ENCODE results near the gene STC2.
"Not testable (repeated sequence)": the region's sequence is repeated elsewhere in the genome, so short reads cannot be mapped to it uniquely, and the experiment has no call there.

The STC2 gene, protein sequence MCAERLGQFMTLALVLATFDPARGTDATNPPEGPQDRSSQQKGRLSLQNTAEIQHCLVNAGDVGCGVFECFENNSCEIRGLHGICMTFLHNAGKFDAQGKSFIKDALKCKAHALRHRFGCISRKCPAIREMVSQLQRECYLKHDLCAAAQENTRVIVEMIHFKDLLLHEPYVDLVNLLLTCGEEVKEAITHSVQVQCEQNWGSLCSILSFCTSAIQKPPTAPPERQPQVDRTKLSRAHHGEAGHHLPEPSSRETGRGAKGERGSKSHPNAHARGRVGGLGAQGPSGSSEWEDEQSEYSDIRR

DNA sequence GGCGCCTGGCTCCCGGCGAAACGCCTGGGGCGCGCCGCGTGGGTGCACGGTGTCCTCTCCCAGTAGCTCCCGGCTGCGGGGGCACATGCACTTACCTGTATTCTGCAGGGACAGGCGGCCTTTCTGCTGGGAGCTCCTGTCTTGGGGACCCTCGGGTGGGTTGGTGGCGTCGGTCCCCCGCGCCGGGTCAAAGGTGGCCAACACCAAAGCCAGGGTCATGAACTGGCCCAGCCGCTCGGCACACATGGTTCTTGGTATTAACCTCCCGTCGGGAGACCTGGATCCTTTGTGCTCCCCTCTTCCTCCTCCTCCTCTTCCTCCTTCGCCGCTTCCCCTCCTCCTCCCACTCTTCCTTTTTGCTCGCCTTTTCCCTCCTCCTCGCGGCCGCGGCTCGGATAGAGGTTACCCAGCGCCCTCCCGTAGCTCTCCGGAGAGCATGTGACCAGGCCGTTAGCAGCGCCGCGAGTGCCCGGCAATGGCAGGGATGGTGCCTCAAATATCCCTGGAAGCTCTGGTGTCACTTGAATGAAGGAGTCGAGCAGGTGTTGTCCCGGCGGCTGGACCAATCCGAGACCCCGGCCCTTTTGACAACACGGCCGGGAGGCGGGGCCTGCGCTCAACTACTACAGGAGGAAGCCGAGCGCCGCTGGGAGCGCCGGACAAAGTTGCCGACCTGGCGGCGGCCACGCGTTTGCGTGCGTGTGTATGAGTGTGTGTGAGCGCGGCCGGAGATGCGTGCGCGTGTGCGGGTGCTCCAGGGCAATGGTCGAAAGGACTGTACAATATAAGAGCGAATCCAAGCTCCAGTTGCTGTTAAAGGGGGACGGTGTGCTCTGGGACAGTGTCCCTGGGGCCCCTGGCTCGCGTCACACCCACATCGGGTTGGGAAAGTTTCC lies at the start of gene STC2:
Gene STC2 (minus strand): TSS at position 467 of the 896 bp plus-strand sequence. CDS start 221 bp downstream, at position 246.
- H3K4me3 ChIP-seq (ENCODE audit: low read depth in 1 of 2, low read length in 2 of 2), result peak within 1 kb of the TSS; percentile 46 to 55
- peak within 1 kb of the TSS in 1 of 2 donors; percentile 33 for H3K9ac ChIP-seq (ENCODE audit: low read depth in 1 of 2, low read length in 2 of 2)
- H3K27me3 ChIP-seq (ENCODE audit: control insufficient read depth in 1 of 2, insufficient read depth in 2 of 2, low read length in 2 of 2), result peaks cover 55 to 69% of the 10 kb centered on the region in 2 donors
- no peaks in the 10 kb centered on the region for H3K36me3 ChIP-seq (ENCODE audit: control insufficient read depth in 1 of 2, insufficient read depth in 2 of 2, low read length in 2 of 2)
- peaks cover 21 to 24% of the 10 kb centered on the region in 2 donors for H3K4me1 ChIP-seq (ENCODE audit: control insufficient read depth in 1 of 2, insufficient read depth in 2 of 2, low read length in 2 of 2)
- H3K9me3 ChIP-seq (ENCODE audit: control insufficient read depth in 1 of 2, low read length in 2 of 2), result no peaks in the 10 kb centered on the region
- no peak within 1 kb of the TSS for H3K27ac ChIP-seq (ENCODE audit: low read depth, low read length)

DNA sequence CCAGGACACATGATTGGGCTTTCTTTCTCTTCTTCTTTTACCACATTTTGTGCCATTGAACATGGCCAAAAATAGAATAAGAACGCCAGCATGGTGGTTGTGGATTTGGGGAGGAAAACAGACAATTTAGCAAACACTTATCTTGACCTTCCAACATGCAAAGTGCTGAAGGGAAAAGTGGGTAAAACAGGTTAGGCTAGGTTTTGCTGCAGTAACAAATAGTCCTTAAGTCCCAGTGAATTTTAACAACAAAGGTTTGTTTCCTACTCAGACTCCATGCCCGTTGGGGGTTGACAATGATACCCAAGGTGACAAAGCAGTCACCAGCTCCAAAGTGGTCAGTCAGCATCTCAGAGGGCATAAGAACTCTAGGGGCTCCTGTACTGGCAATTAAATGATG lies 43.2 kb upstream of the STC2 start:
- Histone ChIP-seq H3K27me3 (ENCODE audit: control insufficient read depth in 1 of 2, insufficient read depth in 2 of 2, low read length in 2 of 2) (no peaks in the 10 kb centered on the region), H3K27ac (ENCODE audit: low read depth, low read length) (no peak overlapping the region), H3K9ac (ENCODE audit: low read depth in 1 of 2, low read length in 2 of 2) (no peak overlapping the region), H3K36me3 (ENCODE audit: control insufficient read depth in 1 of 2, insufficient read depth in 2 of 2, low read length in 2 of 2) (no peaks in the 10 kb centered on the region), H3K4me1 (ENCODE audit: control insufficient read depth in 1 of 2, insufficient read depth in 2 of 2, low read length in 2 of 2) (no peaks in the 10 kb centered on the region), H3K9me3 (ENCODE audit: control insufficient read depth in 1 of 2, low read length in 2 of 2) (peaks cover 3 to 5% of the 10 kb centered on the region in 2 donors), H3K4me3 (ENCODE audit: low read depth in 1 of 2, low read length in 2 of 2) (no peak overlapping the region)

DNA sequence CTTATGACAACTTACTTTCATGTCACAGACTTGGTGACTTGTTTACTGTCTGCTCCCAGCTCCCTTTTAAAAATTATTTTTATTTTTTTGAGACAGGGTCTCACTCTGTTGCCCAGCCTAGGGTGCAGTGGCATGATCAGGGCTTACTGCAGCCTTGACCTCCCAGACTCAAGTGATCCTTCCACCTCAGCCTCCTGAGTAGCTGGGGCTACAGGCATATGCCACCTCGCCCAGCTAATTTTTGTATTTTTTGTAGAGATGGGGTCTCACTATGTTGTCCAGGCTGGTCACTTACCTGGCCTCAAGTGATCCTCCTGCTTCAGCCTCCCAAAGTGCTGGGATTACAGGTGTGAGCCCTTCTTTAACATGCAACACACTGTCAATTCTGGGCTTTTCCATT lies 35.2 kb upstream of the STC2 start:
- not testable (repeated sequence) for H3K36me3 ChIP-seq (ENCODE audit: control insufficient read depth in 1 of 2, insufficient read depth in 2 of 2, low read length in 2 of 2); H3K27ac ChIP-seq (ENCODE audit: low read depth, low read length); H3K9ac ChIP-seq (ENCODE audit: low read depth in 1 of 2, low read length in 2 of 2); H3K9me3 ChIP-seq (ENCODE audit: control insufficient read depth in 1 of 2, low read length in 2 of 2); H3K4me1 ChIP-seq (ENCODE audit: control insufficient read depth in 1 of 2, insufficient read depth in 2 of 2, low read length in 2 of 2); H3K27me3 ChIP-seq (ENCODE audit: control insufficient read depth in 1 of 2, insufficient read depth in 2 of 2, low read length in 2 of 2); H3K4me3 ChIP-seq (ENCODE audit: low read depth in 1 of 2, low read length in 2 of 2)

DNA sequence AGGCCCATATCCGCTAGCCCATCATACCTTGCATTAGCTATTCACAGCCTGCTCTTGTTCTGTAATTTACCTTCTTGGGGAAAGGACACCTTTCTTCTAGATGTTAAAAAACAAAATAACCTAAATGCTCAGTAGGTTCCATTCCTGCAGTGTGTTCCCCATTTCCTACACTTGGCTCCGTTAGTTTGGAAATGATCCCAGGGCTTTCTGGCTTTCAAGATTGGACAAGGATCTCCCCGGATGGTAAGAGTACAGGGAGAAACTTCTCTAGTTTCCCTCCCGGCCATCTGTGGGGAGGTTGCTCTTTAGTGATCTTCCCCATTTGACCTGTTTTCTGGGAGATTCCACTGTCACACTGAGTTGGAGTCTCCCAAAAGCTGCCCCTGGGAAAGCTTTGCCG lies 27.3 kb upstream of the STC2 start:
- Histone ChIP-seq H3K27ac (ENCODE audit: low read depth, low read length) (no peak overlapping the region), H3K9me3 (ENCODE audit: control insufficient read depth in 1 of 2, low read length in 2 of 2) (no peaks in the 10 kb centered on the region), H3K4me3 (ENCODE audit: low read depth in 1 of 2, low read length in 2 of 2) (no peak overlapping the region), H3K4me1 (ENCODE audit: control insufficient read depth in 1 of 2, insufficient read depth in 2 of 2, low read length in 2 of 2) (no peaks in the 10 kb centered on the region), H3K9ac (ENCODE audit: low read depth in 1 of 2, low read length in 2 of 2) (no peak overlapping the region), H3K27me3 (ENCODE audit: control insufficient read depth in 1 of 2, insufficient read depth in 2 of 2, low read length in 2 of 2) (peaks cover 0 to 3% of the 10 kb centered on the region in 2 donors), H3K36me3 (ENCODE audit: control insufficient read depth in 1 of 2, insufficient read depth in 2 of 2, low read length in 2 of 2) (no peaks in the 10 kb centered on the region)

DNA sequence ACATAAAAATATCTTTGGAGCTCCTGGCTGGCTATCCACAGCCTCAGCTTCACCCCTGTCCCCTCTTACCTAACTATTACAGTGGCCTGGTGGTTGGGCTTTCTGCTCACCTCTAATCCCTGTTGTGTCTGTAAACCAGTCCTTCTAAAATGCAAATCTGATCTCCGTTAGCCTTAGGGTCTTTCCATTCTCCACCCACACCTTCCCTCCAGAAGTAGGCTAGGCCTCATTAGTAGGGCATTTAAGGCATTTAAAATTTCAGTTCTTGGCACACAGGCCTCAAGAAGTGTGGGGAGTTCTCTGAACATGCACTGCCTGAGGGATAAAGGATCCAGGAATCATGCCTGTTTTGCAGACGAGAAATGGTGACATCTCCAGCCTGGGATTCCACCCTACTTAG lies 26.4 kb upstream of the STC2 start:
- Histone ChIP-seq H3K9me3 (ENCODE audit: control insufficient read depth in 1 of 2, low read length in 2 of 2) (no peaks in the 10 kb centered on the region), H3K9ac (ENCODE audit: low read depth in 1 of 2, low read length in 2 of 2) (no peak overlapping the region), H3K4me3 (ENCODE audit: low read depth in 1 of 2, low read length in 2 of 2) (no peak overlapping the region), H3K27me3 (ENCODE audit: control insufficient read depth in 1 of 2, insufficient read depth in 2 of 2, low read length in 2 of 2) (peaks cover 0 to 3% of the 10 kb centered on the region in 2 donors), H3K27ac (ENCODE audit: low read depth, low read length) (no peak overlapping the region), H3K36me3 (ENCODE audit: control insufficient read depth in 1 of 2, insufficient read depth in 2 of 2, low read length in 2 of 2) (no peaks in the 10 kb centered on the region), H3K4me1 (ENCODE audit: control insufficient read depth in 1 of 2, insufficient read depth in 2 of 2, low read length in 2 of 2) (no peaks in the 10 kb centered on the region)

DNA sequence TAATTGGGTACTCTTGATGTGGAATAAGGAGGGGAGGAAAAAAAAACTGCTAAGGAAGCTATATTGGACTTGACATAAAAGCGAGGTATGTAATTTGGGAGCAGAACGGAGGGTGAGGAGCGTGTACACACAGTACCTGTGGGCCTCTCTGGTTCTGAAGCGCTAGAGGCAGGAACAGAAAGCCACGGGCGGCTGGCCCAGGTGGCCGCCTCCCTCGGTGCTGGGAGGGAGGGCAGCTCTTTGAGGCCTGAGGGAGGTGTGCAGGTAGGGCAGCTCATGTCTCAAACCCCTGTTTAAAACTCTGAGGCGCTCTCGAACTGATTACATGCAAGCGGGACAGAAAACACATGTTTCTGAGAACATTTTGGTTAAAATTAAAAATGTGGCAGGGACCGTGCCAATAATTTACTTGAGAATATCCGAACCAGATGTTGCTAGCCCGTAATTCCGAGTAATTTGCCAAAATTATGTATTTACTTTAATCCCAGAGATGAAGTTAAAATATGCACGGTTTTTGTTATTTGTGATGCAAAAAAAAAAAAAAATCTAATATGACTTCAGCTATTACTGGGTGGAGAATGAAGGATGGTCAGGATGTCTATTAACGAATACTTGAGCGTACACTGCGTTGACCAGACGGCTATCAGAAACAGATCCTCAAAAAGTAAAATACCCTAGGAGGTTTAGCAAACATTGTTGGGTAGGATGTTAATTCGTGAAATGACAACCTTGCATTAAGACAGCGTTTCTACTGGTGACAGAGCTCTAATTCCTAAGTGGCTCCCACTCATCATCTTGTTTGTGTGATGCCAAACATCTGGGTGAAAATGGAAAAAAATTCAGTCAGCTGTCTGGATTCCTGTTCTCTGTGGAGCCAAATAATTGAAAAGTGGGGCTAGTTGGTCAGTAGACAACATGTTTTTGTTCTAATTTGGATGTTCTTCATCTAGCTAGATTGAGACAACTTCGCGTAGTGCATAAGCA lies 24.4 kb upstream of the STC2 start:
- no peak overlapping the region for H3K27ac ChIP-seq (ENCODE audit: low read depth, low read length)

DNA sequence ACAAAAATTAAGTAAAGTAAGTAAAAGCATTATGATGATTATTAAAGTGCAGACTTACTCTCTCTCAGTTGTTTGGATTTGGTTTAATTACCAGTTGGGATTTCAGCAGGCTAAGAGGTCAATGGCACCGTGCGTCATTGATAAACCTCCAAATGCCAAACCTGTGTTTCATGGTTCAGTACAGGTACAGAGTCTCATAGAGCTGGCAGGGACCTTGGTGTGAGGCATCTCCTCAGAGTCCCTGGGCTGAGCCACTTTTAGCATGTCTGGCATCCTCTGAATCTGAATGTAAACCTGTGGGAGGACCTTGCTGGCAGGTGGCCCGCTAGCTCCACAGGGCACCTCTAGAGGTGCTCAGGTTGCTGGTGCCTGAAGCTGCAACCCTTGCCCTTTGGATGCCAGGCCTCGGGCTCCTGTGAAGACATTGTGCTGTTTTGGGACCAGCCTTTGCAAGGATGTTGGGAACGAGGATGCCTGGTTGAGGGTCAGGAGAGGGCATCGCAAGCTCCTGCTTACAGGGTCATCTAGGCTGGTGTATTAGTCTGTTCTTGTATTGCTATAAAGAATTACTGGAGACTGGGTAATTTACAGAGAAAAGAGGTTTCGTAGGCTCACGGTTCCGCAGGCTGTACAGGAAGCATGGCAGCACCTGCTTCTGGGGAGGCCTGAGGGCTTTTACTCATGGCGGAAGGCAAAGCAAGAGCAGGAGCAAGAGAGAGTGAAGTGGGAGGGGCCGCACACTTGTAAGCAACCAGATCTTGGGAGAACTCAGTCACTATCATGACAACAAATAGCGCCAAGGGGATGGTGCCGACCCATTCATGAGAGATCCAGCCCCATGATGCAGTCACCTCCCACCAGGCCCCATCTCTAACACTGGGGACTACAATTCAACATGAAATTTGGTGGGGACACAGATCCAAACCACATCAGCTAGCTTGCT lies 14.9 kb upstream of the STC2 start:
- no peaks in the 10 kb centered on the region for H3K4me1 ChIP-seq (ENCODE audit: control insufficient read depth in 1 of 2, insufficient read depth in 2 of 2, low read length in 2 of 2)
- no peaks in the 10 kb centered on the region for H3K36me3 ChIP-seq (ENCODE audit: control insufficient read depth in 1 of 2, insufficient read depth in 2 of 2, low read length in 2 of 2)
- no peak overlapping the region for H3K9ac ChIP-seq (ENCODE audit: low read depth in 1 of 2, low read length in 2 of 2)
- no peak overlapping the region for H3K4me3 ChIP-seq (ENCODE audit: low read depth in 1 of 2, low read length in 2 of 2)
- no peaks in the 10 kb centered on the region for H3K9me3 ChIP-seq (ENCODE audit: control insufficient read depth in 1 of 2, low read length in 2 of 2)
- H3K27ac ChIP-seq (ENCODE audit: low read depth, low read length), result no peak overlapping the region
- H3K27me3 ChIP-seq (ENCODE audit: control insufficient read depth in 1 of 2, insufficient read depth in 2 of 2, low read length in 2 of 2), result peaks cover 0 to 10% of the 10 kb centered on the region in 2 donors

More for the DNA sequence above, 24.4 kb upstream of the STC2 start:
- Histone ChIP-seq H3K27me3 (ENCODE audit: control insufficient read depth in 1 of 2, insufficient read depth in 2 of 2, low read length in 2 of 2) (peaks cover 0 to 3% of the 10 kb centered on the region in 2 donors), H3K4me3 (ENCODE audit: low read depth in 1 of 2, low read length in 2 of 2) (no peak overlapping the region), H3K4me1 (ENCODE audit: control insufficient read depth in 1 of 2, insufficient read depth in 2 of 2, low read length in 2 of 2) (no peaks in the 10 kb centered on the region), H3K36me3 (ENCODE audit: control insufficient read depth in 1 of 2, insufficient read depth in 2 of 2, low read length in 2 of 2) (no peaks in the 10 kb centered on the region), H3K9ac (ENCODE audit: low read depth in 1 of 2, low read length in 2 of 2) (no peak overlapping the region), H3K9me3 (ENCODE audit: control insufficient read depth in 1 of 2, low read length in 2 of 2) (no peaks in the 10 kb centered on the region)

DNA sequence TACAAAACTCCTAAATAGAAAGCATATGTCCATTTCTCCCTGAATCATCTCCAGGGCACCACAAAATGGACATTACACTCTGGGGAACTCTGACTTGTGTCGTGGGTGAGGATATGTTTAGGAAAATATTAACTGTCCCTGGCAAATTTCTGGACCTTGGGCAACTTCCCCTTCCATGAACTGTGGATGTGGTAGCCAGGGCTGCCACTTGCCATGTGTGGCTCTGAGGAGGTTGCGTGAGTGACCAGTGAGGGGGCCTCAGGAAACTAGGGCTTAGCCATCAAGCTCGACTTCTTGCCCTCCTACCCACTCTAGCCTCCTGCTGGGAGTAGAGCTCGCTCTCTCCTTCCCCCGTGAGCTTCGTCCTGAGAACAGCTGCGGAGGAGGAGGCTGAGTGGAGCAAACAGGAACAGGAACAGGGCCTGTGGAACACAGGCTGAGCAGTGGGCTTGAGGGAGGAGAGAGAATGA lies 13.8 kb upstream of the STC2 start:
- Histone ChIP-seq H3K4me3 (ENCODE audit: low read depth in 1 of 2, low read length in 2 of 2) (no peak overlapping the region), H3K36me3 (ENCODE audit: control insufficient read depth in 1 of 2, insufficient read depth in 2 of 2, low read length in 2 of 2) (no peaks in the 10 kb centered on the region), H3K9me3 (ENCODE audit: control insufficient read depth in 1 of 2, low read length in 2 of 2) (no peaks in the 10 kb centered on the region), H3K27ac (ENCODE audit: low read depth, low read length) (no peak overlapping the region), H3K27me3 (ENCODE audit: control insufficient read depth in 1 of 2, insufficient read depth in 2 of 2, low read length in 2 of 2) (peaks cover 0 to 10% of the 10 kb centered on the region in 2 donors), H3K4me1 (ENCODE audit: control insufficient read depth in 1 of 2, insufficient read depth in 2 of 2, low read length in 2 of 2) (no peaks in the 10 kb centered on the region), H3K9ac (ENCODE audit: low read depth in 1 of 2, low read length in 2 of 2) (no peak overlapping the region)

DNA sequence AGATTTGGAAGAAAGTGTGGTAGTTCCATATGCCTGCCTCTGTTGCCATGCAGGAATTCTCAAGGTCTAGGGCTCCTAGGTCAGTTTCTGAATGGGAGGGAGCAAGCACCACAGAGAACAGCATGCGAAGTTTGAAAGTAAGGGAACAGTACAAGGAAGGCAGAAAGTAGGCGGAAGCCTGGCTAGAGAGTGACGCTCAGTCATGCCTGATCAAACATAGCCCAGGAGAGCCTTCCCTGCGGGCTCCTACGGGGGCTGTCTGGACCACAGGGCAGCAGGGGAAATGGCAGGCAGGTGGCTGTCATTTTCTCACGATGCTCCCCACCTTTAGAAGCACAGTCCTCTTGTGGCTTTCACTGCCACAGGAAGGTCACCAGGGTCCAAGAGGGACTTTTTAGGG lies 12.8 kb upstream of the STC2 start:
- Histone ChIP-seq H3K4me1 (ENCODE audit: control insufficient read depth in 1 of 2, insufficient read depth in 2 of 2, low read length in 2 of 2) (no peaks in the 10 kb centered on the region), H3K27me3 (ENCODE audit: control insufficient read depth in 1 of 2, insufficient read depth in 2 of 2, low read length in 2 of 2) (peaks cover 0 to 10% of the 10 kb centered on the region in 2 donors), H3K9ac (ENCODE audit: low read depth in 1 of 2, low read length in 2 of 2) (no peak overlapping the region), H3K4me3 (ENCODE audit: low read depth in 1 of 2, low read length in 2 of 2) (no peak overlapping the region), H3K36me3 (ENCODE audit: control insufficient read depth in 1 of 2, insufficient read depth in 2 of 2, low read length in 2 of 2) (no peaks in the 10 kb centered on the region), H3K9me3 (ENCODE audit: control insufficient read depth in 1 of 2, low read length in 2 of 2) (no peaks in the 10 kb centered on the region), H3K27ac (ENCODE audit: low read depth, low read length) (no peak overlapping the region)

All from duodenal mucosa (tissue), 2 donors.